Measurements from ENCODE around the gene CDH4. TPM values are rescaled to one million over a fixed set of nuclear protein-coding genes. Genes with fewer than 3 reads are reported as not detected.

The CDH4 gene
- total RNA-seq, 3 donors from 2014 or later (not counting 1 experiment from before 2014, with no cell fraction given), result 0.18 TPM; not detected in 2

- H3K4me1 ChIP-seq (ENCODE audit: control insufficient read depth, insufficient read depth, low read length), result no peaks in the 10 kb centered on the region
- no peaks in the 10 kb centered on the region for H3K9me3 Mint-ChIP-seq
- no peaks in the 10 kb centered on the region for H3K36me3 ChIP-seq (ENCODE audit: control insufficient read depth, insufficient read depth, low read length)
- peaks cover 6% of the 10 kb centered on the region for H3K9me3 ChIP-seq (ENCODE audit: control insufficient read depth, insufficient read depth, low read length)
- H3K27me3 Mint-ChIP-seq (ENCODE audit: low read depth in 2 of 2), result no peaks in the 10 kb centered on the region
- no peak overlapping the region for H3K27ac Mint-ChIP-seq
- ATAC-seq, result no peak
- no peaks in the 10 kb centered on the region for H3K4me1 Mint-ChIP-seq
- no peak overlapping the region for H3K4me3 ChIP-seq (ENCODE audit: low read length)
- WGBS (ENCODE audit: insufficient coverage), result 80% methylated on average over 7 of the region's 9 CpGs
- no peaks in the 10 kb centered on the region for H3K27me3 ChIP-seq (ENCODE audit: control insufficient read depth, insufficient read depth, low read length)
- no peak overlapping the region for H3K4me3 Mint-ChIP-seq
- no peak for DNase-seq
- no peaks in the 10 kb centered on the region for H3K36me3 Mint-ChIP-seq
- no peak overlapping the region for H3K27ac ChIP-seq (ENCODE audit: low read length)
- intact Hi-C loops (cut with micrococcal nuclease), result no loop called here
- TF ChIP-seq, protein P1, sequence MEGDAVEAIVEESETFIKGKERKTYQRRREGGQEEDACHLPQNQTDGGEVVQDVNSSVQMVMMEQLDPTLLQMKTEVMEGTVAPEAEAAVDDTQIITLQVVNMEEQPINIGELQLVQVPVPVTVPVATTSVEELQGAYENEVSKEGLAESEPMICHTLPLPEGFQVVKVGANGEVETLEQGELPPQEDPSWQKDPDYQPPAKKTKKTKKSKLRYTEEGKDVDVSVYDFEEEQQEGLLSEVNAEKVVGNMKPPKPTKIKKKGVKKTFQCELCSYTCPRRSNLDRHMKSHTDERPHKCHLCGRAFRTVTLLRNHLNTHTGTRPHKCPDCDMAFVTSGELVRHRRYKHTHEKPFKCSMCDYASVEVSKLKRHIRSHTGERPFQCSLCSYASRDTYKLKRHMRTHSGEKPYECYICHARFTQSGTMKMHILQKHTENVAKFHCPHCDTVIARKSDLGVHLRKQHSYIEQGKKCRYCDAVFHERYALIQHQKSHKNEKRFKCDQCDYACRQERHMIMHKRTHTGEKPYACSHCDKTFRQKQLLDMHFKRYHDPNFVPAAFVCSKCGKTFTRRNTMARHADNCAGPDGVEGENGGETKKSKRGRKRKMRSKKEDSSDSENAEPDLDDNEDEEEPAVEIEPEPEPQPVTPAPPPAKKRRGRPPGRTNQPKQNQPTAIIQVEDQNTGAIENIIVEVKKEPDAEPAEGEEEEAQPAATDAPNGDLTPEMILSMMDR (IDR thresholded peaks at IDR 0.05), result no peak
Measured at GRCh38 chr20:61536671-61537070, 284.6 kb downstream of the CDH4 start.

DNA sequence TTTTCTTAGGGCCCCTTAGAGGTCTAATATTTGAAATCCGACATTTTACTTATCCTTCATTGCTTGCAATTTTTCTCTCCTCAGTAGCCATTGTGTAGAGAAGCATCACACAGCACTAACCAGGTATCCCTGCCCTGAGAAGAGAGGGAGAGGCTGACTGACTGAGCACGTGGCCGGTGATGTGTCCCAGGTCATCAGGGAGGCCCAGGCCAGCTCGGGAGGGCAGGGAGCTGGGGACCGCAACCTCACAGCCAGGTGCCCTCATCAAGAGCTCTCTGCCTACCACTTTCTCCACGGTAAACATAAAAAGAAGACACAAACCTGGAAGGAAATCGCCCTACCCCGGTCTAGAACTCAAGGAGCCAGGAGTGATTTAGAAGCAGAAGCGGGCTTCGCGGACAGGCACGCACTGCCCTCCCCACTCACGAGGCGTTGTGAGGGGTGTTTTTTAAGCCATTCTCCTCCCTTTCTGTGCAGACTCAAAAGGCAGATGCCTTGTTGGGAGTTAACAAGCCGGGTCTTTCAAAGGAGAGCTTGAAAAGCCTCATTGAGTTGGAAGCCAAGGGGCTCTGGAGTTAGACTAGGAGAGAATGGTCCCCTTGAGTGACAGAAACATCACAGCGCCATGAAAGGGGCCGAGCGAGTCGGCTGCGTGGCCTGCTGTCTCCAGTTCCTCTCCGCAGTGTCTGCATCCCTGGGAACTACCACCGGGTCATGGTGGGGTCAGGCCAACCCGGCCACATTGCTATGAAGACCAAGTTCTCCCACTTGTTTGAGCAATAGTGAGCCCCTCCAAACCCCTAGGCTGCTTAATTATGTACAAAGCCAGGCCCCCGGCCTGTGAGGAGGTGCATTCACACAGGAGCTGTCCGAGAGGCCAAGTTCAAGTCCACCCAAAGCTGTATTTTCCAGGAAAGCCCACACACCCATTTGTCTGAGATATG lies 285.4 kb downstream of the CDH4 start:
- H3K9me3 ChIP-seq (ENCODE audit: control insufficient read depth, insufficient read depth, low read length), result peaks cover 6% of the 10 kb centered on the region
- no peak overlapping the region for H3K27ac Mint-ChIP-seq
- no peak overlapping the region for H3K27ac ChIP-seq (ENCODE audit: low read length)
- H3K4me3 Mint-ChIP-seq, result no peak overlapping the region
- H3K36me3 Mint-ChIP-seq, result no peaks in the 10 kb centered on the region
- H3K4me1 ChIP-seq (ENCODE audit: control insufficient read depth, insufficient read depth, low read length), result no peaks in the 10 kb centered on the region
- H3K4me1 Mint-ChIP-seq, result no peaks in the 10 kb centered on the region
- H3K4me3 ChIP-seq (ENCODE audit: low read length), result no peak overlapping the region
- H3K9me3 Mint-ChIP-seq, result no peaks in the 10 kb centered on the region
- TF ChIP-seq, protein P1 (IDR thresholded peaks at IDR 0.05), result no peak
- no peaks in the 10 kb centered on the region for H3K27me3 Mint-ChIP-seq (ENCODE audit: low read depth in 2 of 2)
- 85% methylated on average over 24 of the region's 25 CpGs for WGBS (ENCODE audit: insufficient coverage)
- no peaks in the 10 kb centered on the region for H3K36me3 ChIP-seq (ENCODE audit: control insufficient read depth, insufficient read depth, low read length)
- intact Hi-C loops (cut with micrococcal nuclease), result no loop called here
- ATAC-seq (no peak), DNase-seq (no peak)
- no peaks in the 10 kb centered on the region for H3K27me3 ChIP-seq (ENCODE audit: control insufficient read depth, insufficient read depth, low read length)

DNA sequence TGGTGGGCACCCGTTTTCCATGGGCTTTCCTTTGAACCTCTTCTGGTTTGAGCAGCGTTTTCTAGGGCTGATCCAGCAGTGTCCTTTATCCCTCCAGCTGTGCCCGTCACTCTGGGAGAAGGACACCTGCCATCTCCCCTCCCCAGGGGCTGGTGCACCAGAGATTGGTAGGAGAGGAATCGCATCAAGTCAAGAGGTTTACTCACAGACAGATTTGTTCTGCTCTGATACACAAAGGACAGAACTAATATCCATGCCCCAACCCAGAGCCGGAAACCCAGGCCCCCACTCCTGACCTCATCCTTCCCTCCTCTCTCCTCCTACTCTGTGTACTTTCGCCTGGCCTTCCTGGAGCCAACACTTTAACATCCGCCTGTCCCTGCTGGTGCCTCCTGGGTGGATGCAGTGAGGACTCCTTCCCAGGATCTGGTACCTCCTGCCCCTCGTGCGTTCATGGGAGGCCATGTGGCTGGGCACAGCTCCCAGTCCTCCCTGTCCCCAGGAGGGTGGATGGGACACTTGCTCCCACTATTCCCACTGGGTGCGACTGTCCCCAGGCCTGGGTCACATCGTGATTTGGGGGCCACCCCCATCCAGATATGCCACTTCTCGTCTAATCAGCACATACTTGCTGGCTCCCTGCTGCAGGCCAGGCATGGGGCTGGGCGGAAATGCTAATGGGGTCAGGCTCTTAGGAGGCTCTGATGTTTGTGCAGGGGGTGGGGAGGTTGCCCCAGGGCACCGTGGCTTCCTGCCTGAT lies 286.3 kb downstream of the CDH4 start:
- no peaks in the 10 kb centered on the region for H3K27me3 Mint-ChIP-seq (ENCODE audit: low read depth in 2 of 2)
- DNase-seq (no peak), ATAC-seq (no peak)
- H3K4me1 ChIP-seq (ENCODE audit: control insufficient read depth, insufficient read depth, low read length), result no peaks in the 10 kb centered on the region
- no peaks in the 10 kb centered on the region for H3K36me3 ChIP-seq (ENCODE audit: control insufficient read depth, insufficient read depth, low read length)
- no peak overlapping the region for H3K27ac ChIP-seq (ENCODE audit: low read length)
- H3K4me1 Mint-ChIP-seq, result no peaks in the 10 kb centered on the region
- H3K36me3 Mint-ChIP-seq, result no peaks in the 10 kb centered on the region
- intact Hi-C loops (cut with micrococcal nuclease), result no loop called here
- H3K9me3 Mint-ChIP-seq, result no peaks in the 10 kb centered on the region
- H3K9me3 ChIP-seq (ENCODE audit: control insufficient read depth, insufficient read depth, low read length), result peaks cover 6% of the 10 kb centered on the region
- H3K4me3 Mint-ChIP-seq, result no peak overlapping the region
- 73% methylated on average over 14 of the region's 14 CpGs for WGBS (ENCODE audit: insufficient coverage)
- H3K4me3 ChIP-seq (ENCODE audit: low read length), result no peak overlapping the region
- no peaks in the 10 kb centered on the region for H3K27me3 ChIP-seq (ENCODE audit: control insufficient read depth, insufficient read depth, low read length)
- TF ChIP-seq, protein P1 (IDR thresholded peaks at IDR 0.05), result no peak
- no peak overlapping the region for H3K27ac Mint-ChIP-seq
